HFFc6 (cell line): ENCODE data around the gene TRPC4. TPM values are rescaled to one million over a fixed set of nuclear protein-coding genes. Genes with fewer than 3 reads are reported as not detected.
A peak's percentile ranks its signal among the peaks of the same experiment; 100 is the strongest.

Source experiments
- DNase-seq: peaks from one replicate; pipeline ENCODE4 v3.0.0-alpha.2; 2018
- H3K27ac Mint-ChIP-seq: 2 replicates; pipeline ENCODE4 v1.8.0; 2020; ENCODE audit warnings: mild to moderate bottlenecking, mixed read lengths
- H3K27me3 Mint-ChIP-seq: 2 replicates; pipeline ENCODE4 v1.8.0; 2021; ENCODE audit warnings: mild to moderate bottlenecking, moderate library complexity, mixed read lengths; ENCODE audit not compliant: insufficient read depth
- H3K36me3 Mint-ChIP-seq: 2 replicates; pipeline ENCODE4 v1.8.0; 2021; ENCODE audit warnings: low read depth, mixed read lengths
- H3K4me1 Mint-ChIP-seq: 2 replicates; pipeline ENCODE4 v1.8.0; 2020; ENCODE audit warnings: low read depth, mixed read lengths
- H3K4me3 Mint-ChIP-seq: 2 replicates; pipeline ENCODE4 v1.8.0; 2020; ENCODE audit warnings: mild to moderate bottlenecking, moderate library complexity, mixed read lengths
- H3K9me3 Mint-ChIP-seq: 2 replicates; pipeline ENCODE4 v1.8.0; 2020; ENCODE audit warnings: mild to moderate bottlenecking, mixed read lengths
- total RNA-seq, 6 experiments: library from RNA; stranded (reverse); fragmentation: NEBNext Ultra II Directional; extraction: Animal tissue kit (Norgen Biotek cat#: 25700); gene quantifications; 2 replicates in 1 of 6; 3 replicates in 5 of 6; pipeline ENCODE4 v1.2.3, GENCODE V29; 2021
- TF ChIP-seq, protein P1 (sequence below): fragments of 200-600 bp; sonication (generic); IDR thresholded peaks from 2 replicates; pipeline ENCODE4 v1.5.0; 2021; ENCODE audit warnings: antibody characterized with exemption, mild to moderate bottlenecking

Gene TRPC4
- total RNA-seq, 6 experiments from 2014 or later: 14.3 to 17.5 (median 15.4) TPM

DNA sequence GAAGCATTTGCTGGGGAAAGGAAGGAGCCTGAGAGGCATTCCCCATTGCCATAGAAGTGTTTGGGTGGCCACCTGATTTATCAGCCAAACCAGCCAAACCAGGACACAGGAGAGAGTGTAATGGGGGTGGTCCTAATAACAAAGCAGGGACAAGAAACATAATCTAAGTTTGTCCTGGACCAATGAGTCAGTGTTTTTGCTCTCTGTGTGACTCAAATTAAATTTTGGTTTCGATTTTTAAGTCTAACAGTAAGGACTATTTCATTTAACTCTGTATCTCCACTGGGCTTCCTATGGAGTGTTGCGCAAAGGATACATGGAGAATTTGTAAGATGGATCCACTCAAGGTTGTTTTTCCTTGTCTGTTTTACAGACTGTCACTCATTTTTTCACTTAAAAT, 19.5 kb upstream of the TRPC4 start:
- peaks cover 25% of the 10 kb centered on the region for H3K4me1 Mint-ChIP-seq

DNA sequence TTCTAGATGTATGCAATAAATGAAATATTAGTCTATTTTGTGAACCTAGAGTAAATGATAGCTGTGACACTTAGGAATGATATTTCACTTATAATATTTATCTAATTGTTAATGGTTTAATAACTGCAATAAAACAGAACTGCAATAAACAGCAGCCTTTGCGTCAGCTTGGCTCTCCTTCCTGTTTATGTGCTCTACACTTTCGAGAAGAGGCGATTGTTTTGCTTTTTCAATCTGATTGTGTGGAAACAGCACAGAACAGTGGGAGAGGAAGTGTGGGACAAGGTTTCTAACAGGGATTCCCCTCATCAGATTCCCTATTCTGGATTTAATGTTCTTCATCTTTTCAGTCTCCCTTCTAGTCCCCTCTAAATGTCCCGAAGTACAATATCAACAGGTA, 17.3 kb upstream of the TRPC4 start:
- no peaks in the 10 kb centered on the region for H3K27me3 Mint-ChIP-seq
- H3K36me3 Mint-ChIP-seq: no peaks in the 10 kb centered on the region
- TF ChIP-seq, protein P1, sequence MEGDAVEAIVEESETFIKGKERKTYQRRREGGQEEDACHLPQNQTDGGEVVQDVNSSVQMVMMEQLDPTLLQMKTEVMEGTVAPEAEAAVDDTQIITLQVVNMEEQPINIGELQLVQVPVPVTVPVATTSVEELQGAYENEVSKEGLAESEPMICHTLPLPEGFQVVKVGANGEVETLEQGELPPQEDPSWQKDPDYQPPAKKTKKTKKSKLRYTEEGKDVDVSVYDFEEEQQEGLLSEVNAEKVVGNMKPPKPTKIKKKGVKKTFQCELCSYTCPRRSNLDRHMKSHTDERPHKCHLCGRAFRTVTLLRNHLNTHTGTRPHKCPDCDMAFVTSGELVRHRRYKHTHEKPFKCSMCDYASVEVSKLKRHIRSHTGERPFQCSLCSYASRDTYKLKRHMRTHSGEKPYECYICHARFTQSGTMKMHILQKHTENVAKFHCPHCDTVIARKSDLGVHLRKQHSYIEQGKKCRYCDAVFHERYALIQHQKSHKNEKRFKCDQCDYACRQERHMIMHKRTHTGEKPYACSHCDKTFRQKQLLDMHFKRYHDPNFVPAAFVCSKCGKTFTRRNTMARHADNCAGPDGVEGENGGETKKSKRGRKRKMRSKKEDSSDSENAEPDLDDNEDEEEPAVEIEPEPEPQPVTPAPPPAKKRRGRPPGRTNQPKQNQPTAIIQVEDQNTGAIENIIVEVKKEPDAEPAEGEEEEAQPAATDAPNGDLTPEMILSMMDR: no peak
- H3K4me3 Mint-ChIP-seq: no peak overlapping the region
- no peaks in the 10 kb centered on the region for H3K9me3 Mint-ChIP-seq
- no peak overlapping the region for H3K27ac Mint-ChIP-seq
- DNase-seq: no peak
- H3K4me1 Mint-ChIP-seq: peaks cover 32% of the 10 kb centered on the region

More for the DNA sequence above, 19.5 kb upstream of the TRPC4 start:
- Mint-ChIP-seq H3K4me3 (peak overlapping the region; percentile 69; the same call in 1 of the 2 replicates), H3K36me3 (no peaks in the 10 kb centered on the region), H3K27me3 (no peaks in the 10 kb centered on the region), H3K27ac (peak overlapping the region; percentile 53; the same call in 1 of the 2 replicates), H3K9me3 (no peaks in the 10 kb centered on the region)
- TF ChIP-seq, protein P1: no peak
- no peak for DNase-seq

DNA sequence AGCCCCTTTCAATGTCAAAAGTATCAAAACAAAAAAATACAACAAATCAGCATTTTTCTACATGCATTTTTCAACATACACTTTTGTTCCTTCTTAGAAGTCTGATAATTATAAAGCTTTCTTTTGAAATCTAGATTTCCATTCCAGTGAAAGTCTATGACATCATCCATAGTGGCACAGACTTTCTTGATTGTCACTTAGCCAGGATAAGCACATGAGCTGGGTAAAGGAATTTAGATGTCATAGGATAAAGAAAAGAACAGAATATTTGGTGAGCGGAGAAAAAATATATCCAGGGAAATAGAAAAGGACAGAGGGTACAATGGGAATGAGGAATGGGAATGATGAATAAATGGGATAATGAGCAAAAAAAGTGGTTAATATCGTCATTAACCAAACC, 15.1 kb upstream of the TRPC4 start:
- TF ChIP-seq, protein P1: no peak
- no peak for DNase-seq
- Mint-ChIP-seq H3K27me3 (no peaks in the 10 kb centered on the region), H3K4me3 (peak overlapping the region; percentile 20; the same call in 1 of the 2 replicates), H3K27ac (peak overlapping the region; percentile 5; the same call in 1 of the 2 replicates), H3K9me3 (no peaks in the 10 kb centered on the region), H3K36me3 (no peaks in the 10 kb centered on the region), H3K4me1 (peaks cover 30% of the 10 kb centered on the region)

DNA sequence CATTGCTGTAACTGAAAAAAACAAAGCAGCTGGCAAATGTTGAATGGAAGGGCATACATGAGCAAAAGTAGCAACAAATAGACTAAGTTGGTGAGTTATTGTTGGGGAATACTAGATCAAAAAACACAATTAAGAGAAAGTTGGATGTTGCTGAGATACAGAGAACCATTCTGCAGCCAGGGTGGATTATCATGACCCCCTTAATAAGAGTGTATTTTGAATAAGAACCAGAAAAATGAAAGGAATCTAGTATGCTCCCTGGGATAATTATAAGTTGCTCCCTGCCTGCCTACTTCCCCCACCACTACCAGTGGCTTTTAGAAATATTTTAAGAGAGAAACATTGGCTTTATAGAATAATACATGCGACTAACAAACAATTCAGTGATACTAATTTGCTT, 14.5 kb upstream of the TRPC4 start:
- Mint-ChIP-seq H3K27ac (no peak overlapping the region), H3K4me3 (no peak overlapping the region), H3K9me3 (no peaks in the 10 kb centered on the region), H3K4me1 (peaks cover 27% of the 10 kb centered on the region), H3K27me3 (no peaks in the 10 kb centered on the region), H3K36me3 (no peaks in the 10 kb centered on the region)
- TF ChIP-seq, protein P1: no peak
- no peak for DNase-seq

DNA sequence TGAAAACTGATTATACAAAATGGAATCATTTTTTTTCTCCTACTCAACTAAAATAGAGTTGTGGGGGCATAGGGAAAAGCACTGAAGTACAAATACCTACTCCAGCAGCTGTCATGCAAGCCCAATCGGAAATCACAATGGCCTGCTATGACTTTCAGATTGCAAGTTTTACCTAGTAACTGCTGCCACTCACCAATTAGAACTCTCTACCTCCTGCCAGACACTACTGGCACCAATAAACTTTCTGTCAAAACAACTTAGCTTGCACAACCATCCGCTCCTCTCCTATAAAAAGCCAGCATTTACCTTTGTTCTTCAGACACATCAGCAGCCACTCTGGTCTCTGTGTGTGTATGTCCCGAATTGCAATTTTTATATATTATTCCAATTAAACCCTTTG, 9.3 kb upstream of the TRPC4 start:
- peaks cover 24% of the 10 kb centered on the region for H3K4me1 Mint-ChIP-seq

More for the DNA sequence above, 9.3 kb upstream of the TRPC4 start:
- DNase-seq: no peak
- Mint-ChIP-seq H3K27me3 (no peaks in the 10 kb centered on the region), H3K9me3 (no peaks in the 10 kb centered on the region), H3K36me3 (no peaks in the 10 kb centered on the region), H3K4me3 (no peak overlapping the region), H3K27ac (no peak overlapping the region)
- TF ChIP-seq, protein P1: no peak
